ENCODE measurements around the gene SPTY2D1. TPM values are rescaled to one million over a fixed set of nuclear protein-coding genes. Genes with fewer than 3 reads are reported as not detected.
"Not testable (repeated sequence)": the region's sequence is repeated elsewhere in the genome, so short reads cannot be mapped to it uniquely, and the experiment has no call there.

Gene SPTY2D1
- total RNA-seq, 2 donors from 2014 or later: 19.9 to 20.2 TPM

DNA sequence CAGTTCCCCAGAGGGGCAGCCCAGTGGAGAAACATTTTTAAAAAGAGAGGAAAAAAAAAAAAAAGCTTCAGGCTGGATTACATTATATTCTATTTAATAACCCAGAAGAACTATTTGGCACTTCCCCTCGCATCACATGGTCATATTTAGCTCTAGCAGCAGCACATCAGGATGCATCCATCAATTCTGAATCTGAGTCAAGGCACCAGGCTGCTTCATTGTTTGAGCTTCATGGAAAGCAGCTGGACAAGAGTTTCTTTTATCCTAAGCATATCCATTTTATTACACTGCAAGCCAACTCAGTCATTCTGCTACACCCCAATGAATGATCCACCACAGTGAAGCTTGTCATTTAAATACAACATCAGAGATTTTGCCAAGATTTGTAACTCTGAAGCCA lies 10.0 kb downstream of the SPTY2D1 start:
- intact Hi-C loops (cut with DNase I, micrococcal nuclease): no loop called here
- no peak for DNase-seq
- ATAC-seq: no peak

DNA sequence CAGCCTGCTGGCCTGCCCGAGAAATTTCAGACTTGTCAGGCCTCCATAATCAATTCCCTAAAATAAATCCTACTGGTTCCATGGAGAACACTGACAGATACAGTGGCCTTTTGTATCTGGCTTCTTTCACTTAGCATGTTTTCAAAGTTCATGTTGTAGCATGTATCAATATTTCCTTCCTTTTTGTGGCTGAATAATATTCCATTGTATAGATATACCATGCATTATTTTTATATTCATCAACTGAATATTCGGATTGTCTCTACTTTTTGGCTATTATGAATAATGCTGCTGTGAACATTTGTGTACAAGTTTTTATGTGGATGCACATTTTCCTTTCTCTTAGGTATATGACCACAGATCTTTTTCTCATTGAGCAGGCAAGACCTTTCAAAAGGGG lies 10.4 kb downstream of the SPTY2D1 start:
- DNase-seq (no peak), ATAC-seq (no peak)
- intact Hi-C loops (cut with DNase I, micrococcal nuclease): no loop called here

- DNase-seq: no peak
- no peak for ATAC-seq
- intact Hi-C loops (cut with DNase I, micrococcal nuclease): no loop called here
Observed at GRCh38 chr11:18618342-18619025, 15.7 kb downstream of the SPTY2D1 start.

DNA sequence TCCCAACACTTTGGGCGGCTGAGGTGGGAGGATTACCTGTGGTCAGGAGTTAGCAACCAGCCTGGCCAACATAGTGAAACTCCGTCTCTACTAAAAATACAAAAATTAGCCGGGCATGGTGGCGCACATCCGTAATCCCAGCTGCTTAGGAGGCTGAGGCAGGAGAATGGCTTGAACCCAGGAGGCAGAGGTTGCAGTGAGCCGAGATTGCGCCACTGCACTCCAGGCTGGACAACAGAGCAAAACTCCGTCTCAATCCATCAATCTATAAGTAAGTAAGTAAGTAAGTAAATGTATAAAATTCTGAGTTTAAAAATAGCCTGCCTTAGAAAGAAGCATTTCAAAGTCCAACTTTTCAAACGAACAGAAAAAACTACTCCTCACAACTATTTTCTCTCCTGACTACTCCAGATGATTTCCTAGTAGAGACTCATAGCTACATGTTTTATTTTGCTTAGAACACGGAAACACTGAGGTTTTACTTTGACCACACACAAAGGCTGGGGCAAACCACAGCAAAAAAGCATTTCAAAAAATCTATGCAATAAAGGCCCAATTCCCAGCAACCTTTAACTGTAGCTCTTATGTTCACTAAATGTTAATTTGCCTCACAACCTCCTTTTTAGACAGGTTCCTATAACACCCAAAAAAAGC lies 16.3 kb downstream of the SPTY2D1 start:
- ATAC-seq (no peak), DNase-seq (no peak)
- intact Hi-C loops (cut with DNase I, micrococcal nuclease): no loop called here

DNA sequence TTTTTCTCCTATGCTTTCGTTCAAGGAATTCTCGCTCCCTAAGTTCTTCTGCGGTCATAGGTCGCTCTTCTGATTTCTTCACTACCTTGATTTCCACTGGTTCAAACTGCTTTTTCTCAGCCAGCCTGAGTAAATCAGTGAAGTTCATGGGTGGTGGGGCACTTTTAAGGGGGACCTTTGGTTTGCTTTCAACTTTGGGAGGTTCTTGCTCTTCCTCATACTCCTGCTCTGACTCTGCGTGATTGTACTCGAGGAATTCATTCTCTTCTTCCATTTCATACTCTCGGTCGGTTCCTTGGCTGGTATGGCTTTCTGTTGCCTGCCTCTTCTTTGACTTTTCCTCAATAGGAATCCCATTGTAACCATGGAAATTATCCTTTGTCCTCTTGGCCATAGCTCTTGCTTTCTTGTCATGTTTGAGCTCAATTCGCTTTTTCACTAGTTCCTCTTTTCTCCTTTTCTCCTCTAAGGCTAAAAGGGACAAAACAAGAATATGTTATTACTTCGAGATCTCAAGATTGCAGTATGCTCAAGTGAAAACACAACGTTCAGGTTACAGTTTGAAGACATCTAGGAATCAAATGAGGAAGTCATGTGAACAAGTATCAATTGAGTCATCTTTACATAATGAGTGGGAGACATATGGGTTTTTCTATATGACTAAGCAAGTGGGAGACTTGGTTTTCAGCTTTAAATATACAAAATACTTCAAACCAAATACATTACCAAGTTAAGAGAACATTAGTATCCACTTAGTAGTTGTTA lies 18.3 kb downstream of the SPTY2D1 start:
- no peak for ATAC-seq
- intact Hi-C loops (cut with DNase I, micrococcal nuclease): no loop called here
- DNase-seq: no peak

DNA sequence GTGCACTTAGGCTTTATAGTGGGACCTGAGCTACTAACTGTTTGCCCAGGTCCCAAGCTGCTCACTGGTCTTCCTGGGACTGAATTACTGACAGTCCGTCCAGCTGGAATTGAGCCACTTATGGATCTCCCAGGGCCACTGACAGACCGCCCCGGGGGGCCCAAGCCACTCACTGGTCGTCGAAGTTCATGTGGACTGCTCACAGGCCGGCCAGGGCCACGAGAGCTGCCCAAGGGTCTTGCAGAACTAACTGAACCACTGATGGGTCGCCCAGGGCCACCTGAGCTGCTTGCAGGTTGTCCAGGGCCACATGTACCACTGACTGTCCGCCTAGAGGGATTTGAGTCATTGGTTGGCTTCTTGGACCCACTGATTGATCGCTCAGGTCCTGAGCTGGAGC lies 19.5 kb downstream of the SPTY2D1 start:
- intact Hi-C loops (cut with DNase I, micrococcal nuclease): no loop called here
- DNase-seq (no peak), ATAC-seq (no peak)

GRCh38 chr11:18612394-18612793 lies 21.7 kb downstream of the SPTY2D1 start:
- no peak for DNase-seq
- ATAC-seq: no peak
- intact Hi-C loops (cut with DNase I, micrococcal nuclease): no loop called here

GRCh38 chr11:18611196-18611595 lies 22.9 kb downstream of the SPTY2D1 start:
- ATAC-seq (no peak), DNase-seq (no peak)
- intact Hi-C loops (cut with DNase I, micrococcal nuclease): no loop called here

DNA sequence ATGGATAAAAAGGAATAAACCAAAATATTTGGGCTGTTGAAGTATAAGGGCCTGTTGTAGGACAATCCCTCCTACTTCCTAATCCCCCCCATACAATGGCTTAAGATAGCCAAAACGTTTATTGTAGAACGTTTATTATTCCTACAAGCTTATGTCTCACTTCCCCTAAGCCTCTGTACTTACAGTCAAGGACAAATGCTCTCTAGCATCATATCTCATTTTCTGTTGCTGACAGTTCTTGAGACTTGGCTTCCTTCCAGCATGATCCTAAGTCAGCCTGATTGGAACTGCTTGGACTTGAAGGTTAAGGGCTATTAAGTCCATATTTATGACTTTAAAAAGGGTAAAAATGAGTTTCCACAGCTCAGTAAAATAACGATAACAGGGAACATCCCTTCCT lies 25.8 kb downstream of the SPTY2D1 start:
- intact Hi-C loops (cut with DNase I, micrococcal nuclease): no loop called here
- no peak for ATAC-seq
- DNase-seq: no peak

GRCh38 chr11:18600915-18601569 lies 33.1 kb downstream of the SPTY2D1 start:
- DNase-seq: no peak
- intact Hi-C loops (cut with DNase I, micrococcal nuclease): no loop called here
- no peak for ATAC-seq

DNA sequence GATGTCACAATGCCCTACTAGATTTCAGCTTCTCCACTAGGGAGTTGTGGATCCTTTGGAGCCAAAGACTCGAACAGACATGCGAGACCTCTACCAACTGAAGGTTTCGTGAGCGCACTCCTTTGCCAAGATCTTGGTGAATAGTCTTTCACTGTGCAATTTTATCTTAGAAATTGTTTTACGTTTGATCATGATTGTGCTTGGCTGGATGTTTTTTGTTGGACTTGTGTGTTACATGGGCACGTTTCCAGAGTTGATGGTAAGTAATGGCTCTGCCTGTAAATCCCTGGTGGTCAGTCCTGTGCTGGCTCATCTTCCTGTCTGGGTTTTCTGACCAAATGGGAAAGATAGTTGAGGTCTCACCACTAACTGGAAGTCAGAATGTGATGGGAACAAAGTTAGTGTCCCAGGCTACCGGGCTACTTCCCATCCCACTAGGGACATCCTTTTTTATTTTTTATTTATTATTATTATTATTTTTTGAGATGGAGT lies 34.4 kb downstream of the SPTY2D1 start, which contains the start of gene MISFA:
Gene MISFA (plus strand): TSS at position 51 of the 492 bp plus-strand sequence. CDS start 140 bp downstream, at position 191.
- ATAC-seq: no peak
- DNase-seq: no peak
- intact Hi-C loops (cut with DNase I, micrococcal nuclease): no loop called here

- intact Hi-C loops (cut with DNase I, micrococcal nuclease): no loop called here
- no peak for ATAC-seq
- DNase-seq: no peak
Observed at GRCh38 chr11:18594999-18595749, 39.0 kb downstream of the SPTY2D1 start.

DNA sequence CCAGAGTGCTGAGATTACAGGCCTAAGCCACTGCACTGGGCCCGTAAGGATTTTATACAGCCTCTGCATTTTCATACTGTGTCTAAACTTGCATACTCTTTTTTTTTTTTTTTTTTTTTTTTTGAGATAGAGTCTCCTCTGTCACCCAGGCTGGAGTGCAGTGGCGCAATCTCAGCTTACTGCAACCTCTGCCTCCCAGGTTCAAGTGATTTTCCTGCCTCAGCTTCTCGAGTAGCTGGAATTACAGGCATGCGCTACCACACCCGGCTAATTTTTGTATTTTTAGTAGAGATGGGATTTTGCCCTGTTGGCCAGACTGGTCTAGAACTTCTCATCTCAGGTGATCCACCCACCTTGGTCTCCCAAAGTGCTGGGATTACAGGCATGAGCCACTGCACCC lies 40.1 kb downstream of the SPTY2D1 start:
- ATAC-seq; DNase-seq; intact Hi-C loops (cut with DNase I, micrococcal nuclease): not testable (repeated sequence)

GRCh38 chr11:18590571-18590970 lies 43.6 kb downstream of the SPTY2D1 start:
- DNase-seq (no peak), ATAC-seq (no peak)
- intact Hi-C loops (cut with DNase I, micrococcal nuclease): no loop called here

GRCh38 chr11:18588297-18589252 lies 45.6 kb downstream of the SPTY2D1 start, which contains the start of gene UEVLD:
TSS of gene UEVLD (minus strand) at chr11:18588734. CDS start at chr11:18588654, 80 bp downstream.
- ATAC-seq (peak; percentile 98), DNase-seq (peak; percentile 89)
- intact Hi-C loops (cut with DNase I, micrococcal nuclease): no loop called here

- intact Hi-C loops (cut with DNase I, micrococcal nuclease): no loop called here
- ATAC-seq: no peak
- no peak for DNase-seq
Observed at GRCh38 chr11:18581825-18582224, 52.3 kb downstream of the SPTY2D1 start.

DNA sequence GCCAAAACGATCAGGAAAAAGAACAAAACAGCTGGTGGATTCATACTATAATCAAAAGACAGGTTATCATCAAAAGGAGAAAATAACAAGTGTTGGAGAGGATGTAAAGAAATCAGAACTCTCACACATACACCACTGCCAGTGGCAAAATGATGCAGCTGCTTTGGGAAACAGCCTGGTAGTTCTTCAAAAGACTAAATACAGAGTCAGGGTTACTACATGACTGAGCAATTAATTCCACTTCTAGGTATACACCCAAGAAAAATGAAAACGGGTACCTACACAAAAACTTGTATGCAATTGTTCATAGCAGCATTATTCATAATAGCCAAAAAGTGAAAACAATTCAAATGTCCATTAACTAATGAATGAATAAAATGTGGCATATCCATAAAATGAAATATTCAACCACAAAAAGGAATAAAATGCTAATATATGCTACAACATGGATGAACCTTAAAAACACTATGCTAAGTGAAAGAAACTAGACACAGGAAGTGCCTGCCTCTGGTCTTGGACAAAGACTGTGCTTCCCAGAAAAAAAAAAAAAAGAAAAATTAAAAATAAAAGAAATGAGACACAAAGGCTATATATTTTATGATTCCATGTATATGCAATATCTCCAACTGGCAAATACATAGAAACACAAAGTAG lies 53.9 kb downstream of the SPTY2D1 start:
- no peak for DNase-seq
- ATAC-seq: no peak
- intact Hi-C loops (cut with DNase I, micrococcal nuclease): no loop called here

All from left colon (tissue), 2 donors.